ENCODE measurements around the gene MAPKBP1. TPM values are rescaled to one million over a fixed set of nuclear protein-coding genes. Genes with fewer than 3 reads are reported as not detected.

The MAPKBP1 gene
- total and polyA plus RNA-seq, 9 of the 15 experiments (the other 6 are each of a cell fraction or from before 2014, with no cell fraction given): 0.15 to 9.5 (median 4.5) TPM

DNA sequence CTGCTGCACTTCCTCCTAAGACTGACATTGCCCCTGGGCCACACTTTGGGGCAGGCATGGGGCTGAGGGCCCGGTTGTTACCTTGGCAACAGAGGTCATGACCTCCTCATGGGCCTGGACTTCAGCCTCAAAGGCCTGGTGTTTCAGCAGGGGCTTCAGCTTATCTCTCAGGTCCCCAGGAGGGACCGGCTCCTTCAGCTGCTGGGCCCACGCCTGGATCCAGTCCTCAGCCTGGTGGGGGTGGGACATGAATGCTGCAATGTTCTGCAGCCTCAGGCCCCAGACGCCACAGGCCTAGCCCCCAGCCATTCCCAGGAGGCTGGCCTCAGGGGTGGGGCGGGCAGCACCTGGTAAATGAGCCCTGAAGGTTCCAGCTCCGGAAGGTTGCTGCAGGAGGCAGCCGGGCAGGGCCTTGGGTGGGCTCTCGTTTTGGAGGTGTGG is 92.0 kb downstream of the MAPKBP1 start:
- Histone ChIP-seq H3K27me3 (ENCODE audit: control insufficient read depth in 2 of 2, insufficient read depth in 2 of 2, low read length in 2 of 2) (peaks cover 81 to 96% of the 10 kb centered on the region in 2 experiments), H3K9me1 (ENCODE audit: control insufficient read depth, insufficient read depth, low read length) (no peaks in the 10 kb centered on the region), H3K27ac (ENCODE audit: extremely low read depth, low read depth, low read length) (no peak overlapping the region), H2AFZ (ENCODE audit: low read depth, low read length) (no peak overlapping the region), H4K20me1 (replicated peaks; ENCODE audit: control insufficient read depth, insufficient read depth, low read length) (peaks cover 29% of the 10 kb centered on the region), H3K9ac (ENCODE audit: insufficient read depth in 1 of 2, low read depth in 2 of 2, low read length in 2 of 2) (peak overlapping the region in 1 of 2 experiments; percentile 20; a peak in 1 of 4 replicates), H3K4me1 (replicated peaks in 1 of 2; ENCODE audit: control insufficient read depth in 2 of 2, insufficient read depth in 2 of 2, low read length in 2 of 2) (peaks cover 0 to 55% of the 10 kb centered on the region in 2 experiments; a peak in 3 of 5 replicates), H3K36me3 (ENCODE audit: control insufficient read depth, insufficient read depth, low read length) (no peaks in the 10 kb centered on the region), H3K4me2 (ENCODE audit: insufficient read depth, low read length) (no peak overlapping the region), H3K79me2 (ENCODE audit: control insufficient read depth, insufficient read depth, low read length) (no peaks in the 10 kb centered on the region), H3K9me3 (replicated peaks; ENCODE audit: control insufficient read depth, insufficient read depth, low read depth, low read length) (no peaks in the 10 kb centered on the region), H3K4me3 (no peak overlapping the region)
- DNase-seq (ENCODE audit: extremely low read depth in 1 of 4, low spot score in 3 of 4) (peak in 3 of 4 experiments; percentile 26 to 41 (median 35)), FAIRE-seq (no peak), ATAC-seq (no peak)
- TF ChIP-seq RFX1 (IDR thresholded peaks at IDR 0.05) (peak; percentile 74; the same call in 1 of the 2 replicates), NR2C1 (IDR thresholded peaks at IDR 0.05) (no peak; the same call in 1 of the 2 replicates), NR2C1 (tag; IDR thresholded peaks at IDR 0.05) (peak; percentile 66), SMARCC2 (IDR thresholded peaks at IDR 0.05; ENCODE audit: low read depth) (no peak), SMAD2 (IDR thresholded peaks at IDR 0.05; ENCODE audit: low read depth, low read length) (no peak), NR2C2 (CRISPR knock-in tag; IDR thresholded peaks at IDR 0.05) (no peak), NR2C2 (tag; IDR thresholded peaks at IDR 0.05) (peak; percentile 35; the same call in 1 of the 2 replicates)
- TF ChIP-seq, protein P1, sequence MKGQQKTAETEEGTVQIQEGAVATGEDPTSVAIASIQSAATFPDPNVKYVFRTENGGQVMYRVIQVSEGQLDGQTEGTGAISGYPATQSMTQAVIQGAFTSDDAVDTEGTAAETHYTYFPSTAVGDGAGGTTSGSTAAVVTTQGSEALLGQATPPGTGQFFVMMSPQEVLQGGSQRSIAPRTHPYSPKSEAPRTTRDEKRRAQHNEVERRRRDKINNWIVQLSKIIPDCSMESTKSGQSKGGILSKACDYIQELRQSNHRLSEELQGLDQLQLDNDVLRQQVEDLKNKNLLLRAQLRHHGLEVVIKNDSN (CRISPR knock-in tag; IDR thresholded peaks at IDR 0.05): no peak
- POLR2A ChIA-PET: interaction anchor here (0.8 kb wide), 1 partner anchor 9 kb away, joined by 4 read pairs; no protein-coding TSS in a partner anchor
- WGBS (ENCODE audit: insufficient coverage, low coverage, missing lambda C conversion rate): 20% methylated on average over 8 of the region's 8 CpGs
- intact Hi-C loops (cut with micrococcal nuclease) (no loop called here), in situ Hi-C loops (cut with MboI) (no loop called here)
- CTCF ChIA-PET (ENCODE audit: low intra/inter-chr PET ratio): no interaction called here
- no TSS peak for BruUV-seq (replicated peaks)

Measured in K562 (cell line).